Endothelial cell of umbilical vein (primary cell): ENCODE data around the gene BCL11A.

Experiments used
- POLR2A ChIP-seq: IDR thresholded peaks from 2 replicates; pipeline ENCODE4 v1.6.1; 2012; ENCODE audit warnings: low read depth, mild to moderate bottlenecking, control low read depth, low read length
- TF ChIP-seq, protein P1 (sequence below), 2 donors: IDR thresholded peaks; 1 replicate in 1 of 2; 2 replicates in 1 of 2; pipeline ENCODE4 v1.5.1; 2011; ENCODE audit warnings: low read length in 2 of 2, mild to moderate bottlenecking in 2 of 2, moderate library complexity in 2 of 2, control low read depth in 1 of 2, inconsistent platforms in 1 of 2, low read depth in 1 of 2; ENCODE audit not compliant: insufficient read depth in 1 of 2; ENCODE audit errors: extremely low read depth in 1 of 2

DNA sequence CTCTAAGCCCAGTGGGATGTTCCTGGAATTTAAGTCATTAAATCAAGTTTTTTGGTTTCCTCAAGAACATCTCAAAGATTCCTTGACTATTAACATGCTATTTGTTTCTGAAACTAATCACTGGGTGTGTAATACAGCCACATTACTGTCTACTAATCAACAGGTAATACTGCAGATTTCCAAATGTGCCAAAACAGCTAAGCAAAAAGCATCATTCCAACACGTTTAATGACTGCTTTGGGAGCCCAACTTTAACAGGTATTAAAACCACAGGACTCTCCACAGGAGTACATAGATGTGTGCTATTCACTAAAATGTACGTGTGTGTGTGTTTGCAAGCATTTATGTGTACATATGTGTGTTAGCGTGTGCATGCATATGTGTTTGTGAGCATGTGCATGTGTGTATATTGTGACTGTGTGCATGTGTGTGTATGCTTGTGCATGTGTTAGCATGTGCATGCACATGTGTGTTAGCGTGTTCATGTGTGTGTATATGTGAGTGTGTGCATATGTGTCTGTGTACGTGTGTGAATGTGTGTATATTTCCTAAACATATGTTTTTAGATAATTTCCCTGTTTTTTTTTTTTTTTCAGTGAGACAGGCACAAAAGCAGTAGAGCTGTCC lies 80.7 kb downstream of the BCL11A start:
- no peak for TF ChIP-seq POLR2A
- TF ChIP-seq, protein P1, sequence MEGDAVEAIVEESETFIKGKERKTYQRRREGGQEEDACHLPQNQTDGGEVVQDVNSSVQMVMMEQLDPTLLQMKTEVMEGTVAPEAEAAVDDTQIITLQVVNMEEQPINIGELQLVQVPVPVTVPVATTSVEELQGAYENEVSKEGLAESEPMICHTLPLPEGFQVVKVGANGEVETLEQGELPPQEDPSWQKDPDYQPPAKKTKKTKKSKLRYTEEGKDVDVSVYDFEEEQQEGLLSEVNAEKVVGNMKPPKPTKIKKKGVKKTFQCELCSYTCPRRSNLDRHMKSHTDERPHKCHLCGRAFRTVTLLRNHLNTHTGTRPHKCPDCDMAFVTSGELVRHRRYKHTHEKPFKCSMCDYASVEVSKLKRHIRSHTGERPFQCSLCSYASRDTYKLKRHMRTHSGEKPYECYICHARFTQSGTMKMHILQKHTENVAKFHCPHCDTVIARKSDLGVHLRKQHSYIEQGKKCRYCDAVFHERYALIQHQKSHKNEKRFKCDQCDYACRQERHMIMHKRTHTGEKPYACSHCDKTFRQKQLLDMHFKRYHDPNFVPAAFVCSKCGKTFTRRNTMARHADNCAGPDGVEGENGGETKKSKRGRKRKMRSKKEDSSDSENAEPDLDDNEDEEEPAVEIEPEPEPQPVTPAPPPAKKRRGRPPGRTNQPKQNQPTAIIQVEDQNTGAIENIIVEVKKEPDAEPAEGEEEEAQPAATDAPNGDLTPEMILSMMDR (IDR thresholded peaks at IDR 0.05; ENCODE audit: extremely low read depth in 1 of 2, insufficient read depth in 1 of 2, low read depth in 1 of 2, low read length in 2 of 2): no peak
